GM21381 (cell line): ENCODE measurements around the gene PHAF1.

ENCODE experiments used
- ATAC-seq: cut with Tn5 transposase; IDR thresholded peaks from one replicate; pipeline ENCODE4 v1.9.1; 2021; ENCODE audit warnings: mild to moderate bottlenecking, moderate library complexity; ENCODE audit not compliant: unreplicated experiment

The PHAF1 gene

DNA sequence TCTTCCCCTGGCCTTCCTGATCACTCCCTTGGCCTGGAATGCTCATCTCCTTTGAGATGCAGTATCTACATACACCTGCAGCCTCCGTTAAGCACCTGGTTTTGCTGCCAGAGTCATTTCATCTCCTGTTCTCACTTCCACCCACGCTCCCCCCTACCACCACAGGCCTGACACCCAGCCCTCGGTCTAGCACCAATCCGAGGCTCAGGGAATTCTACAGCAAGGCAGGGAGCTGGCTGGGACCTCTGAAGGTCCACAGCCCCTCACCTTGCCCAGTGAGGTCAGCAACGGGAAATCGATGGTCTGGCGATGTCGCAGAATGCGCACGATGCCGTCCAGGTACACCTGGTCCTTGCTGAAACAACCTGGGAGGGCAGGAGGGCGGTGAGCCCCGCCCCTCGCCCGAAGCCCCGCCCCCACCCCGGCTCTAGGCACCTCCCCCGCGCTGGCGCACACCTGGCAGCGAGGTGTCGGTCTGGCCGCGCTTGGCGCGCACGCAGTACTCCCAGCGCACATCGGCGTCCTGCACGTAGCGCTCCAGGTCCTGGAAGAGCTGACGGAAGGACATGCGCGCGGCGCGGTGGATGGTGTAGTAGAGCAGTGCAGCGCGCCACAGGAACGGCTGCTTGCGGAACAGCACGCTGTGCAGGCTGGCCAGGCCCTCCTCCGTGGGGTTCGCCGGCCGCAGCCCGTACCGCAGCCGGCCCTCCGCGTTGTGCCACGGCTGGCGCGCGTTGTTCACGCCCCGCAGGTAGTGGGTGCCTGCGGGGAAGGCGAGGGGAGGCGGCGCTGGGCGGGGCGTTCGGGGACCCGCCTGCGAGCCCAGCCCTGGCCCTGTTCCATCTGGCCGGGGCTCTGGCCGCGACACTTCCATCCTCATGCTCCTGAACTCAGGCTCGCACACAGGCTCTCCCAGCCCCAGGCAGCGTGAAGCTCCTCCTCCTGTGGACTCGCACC is 68.3 kb downstream of the PHAF1 start:
- ATAC-seq, result no peak

GRCh38 chr16:67179421-67180080 is 69.8 kb downstream of the PHAF1 start:
- no peak for ATAC-seq

DNA sequence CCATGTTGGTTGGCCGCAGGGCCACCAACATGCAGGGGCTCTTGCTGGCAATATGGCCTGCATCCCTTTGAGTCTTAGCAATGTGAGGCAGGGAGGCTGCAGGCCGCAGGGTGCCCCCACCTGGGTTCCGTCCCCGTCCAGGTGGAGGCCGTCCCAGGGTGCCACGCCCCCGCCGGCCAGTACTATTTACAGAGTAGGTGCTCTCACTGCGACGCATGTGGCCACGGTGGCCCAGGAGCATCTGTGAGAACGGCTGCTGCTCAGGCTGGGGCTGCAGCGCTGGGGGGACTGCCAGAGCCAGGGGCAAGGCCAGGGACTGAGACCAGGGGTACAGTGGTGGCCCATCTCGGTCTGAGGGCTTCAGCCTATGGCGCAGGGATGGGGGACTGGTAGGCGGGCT is 70.4 kb downstream of the PHAF1 start:
- no peak for ATAC-seq

DNA sequence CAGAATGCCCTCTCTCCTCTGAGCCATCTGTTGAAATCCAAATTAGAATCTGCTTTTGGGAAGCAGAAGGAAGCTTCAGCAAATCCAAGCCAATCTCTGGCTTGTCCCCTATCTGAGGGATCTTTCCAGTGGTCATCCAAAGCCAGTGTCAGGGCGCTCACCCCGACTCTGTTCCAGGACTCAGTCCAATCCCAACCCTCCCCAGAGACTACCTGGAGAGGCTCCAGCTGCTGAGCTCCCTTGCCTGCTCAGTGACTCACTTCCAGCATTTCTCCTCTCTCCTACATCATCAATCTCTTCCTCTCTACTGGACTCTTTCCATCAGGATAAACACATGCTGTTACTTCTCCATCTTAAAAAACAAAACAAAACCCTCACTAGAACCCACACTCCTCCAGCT is 71.6 kb downstream of the PHAF1 start:
- ATAC-seq, result no peak

DNA sequence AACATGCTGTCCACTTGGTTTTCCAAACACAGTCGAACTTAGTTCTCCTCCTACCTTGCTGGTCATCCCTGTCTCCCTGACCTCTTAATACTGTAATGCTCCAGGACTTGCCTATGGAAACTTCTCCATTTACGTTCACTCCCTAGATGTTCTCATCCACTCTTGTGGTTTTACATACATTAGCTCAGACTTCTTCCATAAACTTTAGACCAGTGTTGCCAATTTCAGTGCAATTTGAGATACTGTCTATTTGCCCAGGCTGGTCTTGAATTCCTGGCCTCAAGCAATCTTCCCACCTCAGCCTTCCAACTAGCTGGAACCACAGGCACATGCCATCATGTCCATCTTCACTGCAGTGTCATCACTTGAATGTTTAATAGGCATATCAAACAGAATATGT is 72.5 kb downstream of the PHAF1 start:
- no peak for ATAC-seq

- ATAC-seq, result no peak
These were observed 73.5 kb downstream of the PHAF1 start for GRCh38 chr16:67183284-67183626.

GRCh38 chr16:67183627-67184452 is 74.1 kb downstream of the PHAF1 start, which contains the start of gene MATCAP1:
Gene MATCAP1, minus strand, starts transcription at chr16:67183963. Its CDS starts 3,353 bp downstream, at chr16:67180610.
- peak; percentile 92 for ATAC-seq

DNA sequence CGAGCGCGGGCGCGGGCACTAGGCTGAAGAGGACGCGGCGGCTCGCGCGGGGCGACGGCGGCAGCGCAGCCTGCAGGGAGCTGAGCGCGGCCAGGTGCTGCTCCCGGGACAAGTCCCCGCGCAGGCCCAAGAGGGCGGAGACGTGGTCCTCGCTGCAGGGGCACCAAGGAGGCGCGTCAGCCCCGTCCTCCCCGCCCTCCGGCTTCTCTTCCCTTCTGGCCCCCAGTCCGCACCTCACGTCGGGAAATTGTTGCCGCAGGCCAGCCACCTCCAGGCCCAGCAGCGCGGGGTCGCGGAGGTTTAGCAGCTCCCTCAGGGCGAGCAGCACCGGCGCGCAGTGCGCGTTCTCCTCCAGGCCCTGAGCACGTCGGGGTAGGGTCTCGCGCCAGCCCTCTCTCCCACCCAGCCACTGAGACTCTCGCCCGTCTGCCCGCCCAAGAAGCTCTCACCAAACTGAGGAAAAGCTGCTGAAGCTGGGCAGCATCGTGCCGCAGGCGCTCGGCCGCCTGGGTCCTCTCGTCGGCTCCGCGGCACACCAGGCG is 74.8 kb downstream of the PHAF1 start:
- ATAC-seq, result no peak

DNA sequence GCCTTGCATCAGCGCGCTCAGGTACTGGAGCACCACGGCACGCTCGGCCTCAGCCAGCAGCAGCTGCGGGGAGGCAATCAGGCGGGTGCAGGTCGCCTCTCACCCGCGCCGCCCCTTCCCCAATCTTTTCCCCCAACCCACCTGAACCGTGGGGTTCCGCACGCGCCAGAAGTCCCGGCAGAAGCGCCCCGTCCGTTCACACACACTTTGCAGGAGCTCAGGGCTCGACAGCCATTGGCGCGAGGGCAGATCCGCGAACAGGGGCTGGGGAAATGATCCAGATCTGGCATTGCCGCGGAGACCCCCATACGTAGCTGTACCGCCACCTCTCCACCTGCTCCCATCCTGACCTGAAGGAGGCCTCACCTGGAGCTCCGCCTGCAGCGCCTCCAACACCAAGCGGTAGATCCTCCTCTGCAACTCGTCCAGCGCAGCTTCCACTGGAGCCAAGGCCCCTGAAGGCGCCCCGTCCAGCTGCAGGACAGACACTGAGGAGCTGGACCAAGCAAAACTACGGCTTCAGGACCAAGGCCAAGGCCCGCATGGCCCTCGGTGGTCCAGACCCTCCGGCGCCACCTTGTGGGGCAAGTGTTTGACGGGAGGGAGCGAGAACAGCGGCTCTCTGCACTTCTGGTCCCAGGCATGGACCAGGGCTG is 75.4 kb downstream of the PHAF1 start:
- no peak for ATAC-seq

GRCh38 chr16:67185651-67186134 is 76.0 kb downstream of the PHAF1 start:
- no peak for ATAC-seq

DNA sequence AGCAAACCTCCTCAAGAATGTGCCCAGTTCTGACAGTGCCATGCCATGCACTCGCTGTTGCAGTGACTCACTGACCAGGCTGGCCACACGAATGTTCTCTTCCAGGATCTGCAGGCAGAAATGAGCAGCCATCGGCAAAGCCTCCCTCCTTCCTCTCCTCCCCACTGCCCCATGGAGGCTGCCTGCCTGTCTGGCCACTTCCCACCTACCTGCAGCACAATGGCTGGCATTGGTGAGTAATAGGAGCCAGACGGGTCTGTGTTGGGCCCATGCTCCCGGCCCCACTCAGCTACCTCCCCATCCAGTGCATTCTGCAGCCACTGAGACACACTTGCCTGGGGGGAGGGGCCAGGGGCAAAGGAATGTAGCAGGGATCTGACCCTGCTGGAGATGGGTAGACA is 76.8 kb downstream of the PHAF1 start:
- ATAC-seq, result no peak

DNA sequence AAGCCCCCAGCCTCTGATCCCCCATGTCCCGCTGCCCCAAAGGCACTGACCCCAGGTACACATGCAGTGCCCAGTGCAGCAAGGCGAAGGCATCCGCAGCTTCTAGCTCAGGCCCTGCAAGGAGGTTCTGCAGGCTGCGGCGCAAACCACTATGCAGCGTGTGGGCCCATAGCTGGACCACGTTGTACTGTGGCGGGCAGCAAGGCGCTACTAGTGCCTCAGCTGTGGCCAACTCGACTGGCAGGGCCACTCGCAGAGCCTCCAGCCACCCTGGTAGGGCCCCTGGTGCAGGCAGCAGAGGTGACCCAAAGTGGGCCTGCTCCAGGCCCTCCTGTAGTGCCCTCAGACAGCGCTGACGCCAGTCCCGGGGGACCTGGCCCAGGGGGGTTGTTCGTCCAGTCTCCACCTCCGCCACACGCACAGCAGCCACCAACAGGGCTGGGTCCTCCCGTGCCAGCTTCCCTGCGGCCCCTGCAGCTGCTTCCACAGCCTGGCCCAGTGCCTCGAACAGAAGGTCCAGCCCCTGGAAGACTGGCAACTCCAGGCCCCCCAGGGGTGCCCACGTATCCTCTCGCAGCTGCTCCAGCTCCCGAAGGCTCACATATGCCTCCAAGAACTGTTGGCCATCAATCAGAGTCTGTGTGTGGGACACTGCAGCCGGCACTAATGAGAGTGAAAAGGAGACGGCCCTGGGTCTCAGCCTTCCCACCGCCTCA is 77.6 kb downstream of the PHAF1 start:
- ATAC-seq, result no peak

- ATAC-seq, result no peak
These were observed 78.6 kb downstream of the PHAF1 start for GRCh38 chr16:67188323-67188722.

DNA sequence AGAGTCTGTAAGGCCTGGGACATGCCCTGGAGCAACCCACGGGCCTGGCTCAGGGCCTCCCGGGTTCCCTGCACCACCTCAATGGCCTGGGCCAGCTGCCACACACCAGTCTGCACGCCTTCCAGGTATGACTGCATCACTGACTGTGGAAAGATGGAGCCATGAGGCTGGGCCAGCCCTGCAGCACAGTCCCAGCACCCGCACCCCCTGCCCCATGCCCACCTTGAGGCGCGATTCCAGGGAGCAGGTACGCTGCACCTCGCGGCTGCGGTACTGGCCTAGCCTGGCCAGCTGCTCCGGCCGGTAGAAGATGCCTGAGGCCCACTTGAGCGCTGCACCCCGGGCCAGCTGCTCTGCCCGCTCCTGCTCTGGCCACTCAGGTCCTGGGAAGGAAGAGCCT is 79.1 kb downstream of the PHAF1 start:
- no peak for ATAC-seq

GRCh38 chr16:67190041-67190440 is 80.3 kb downstream of the PHAF1 start, which contains the start of gene EXOC3L1:
Gene EXOC3L1, minus strand, starts transcription at chr16:67190136. Its CDS starts 460 bp downstream, at chr16:67189676.
- ATAC-seq, result no peak

- no peak for ATAC-seq
These were observed 81.0 kb downstream of the PHAF1 start for GRCh38 chr16:67190448-67191399.

DNA sequence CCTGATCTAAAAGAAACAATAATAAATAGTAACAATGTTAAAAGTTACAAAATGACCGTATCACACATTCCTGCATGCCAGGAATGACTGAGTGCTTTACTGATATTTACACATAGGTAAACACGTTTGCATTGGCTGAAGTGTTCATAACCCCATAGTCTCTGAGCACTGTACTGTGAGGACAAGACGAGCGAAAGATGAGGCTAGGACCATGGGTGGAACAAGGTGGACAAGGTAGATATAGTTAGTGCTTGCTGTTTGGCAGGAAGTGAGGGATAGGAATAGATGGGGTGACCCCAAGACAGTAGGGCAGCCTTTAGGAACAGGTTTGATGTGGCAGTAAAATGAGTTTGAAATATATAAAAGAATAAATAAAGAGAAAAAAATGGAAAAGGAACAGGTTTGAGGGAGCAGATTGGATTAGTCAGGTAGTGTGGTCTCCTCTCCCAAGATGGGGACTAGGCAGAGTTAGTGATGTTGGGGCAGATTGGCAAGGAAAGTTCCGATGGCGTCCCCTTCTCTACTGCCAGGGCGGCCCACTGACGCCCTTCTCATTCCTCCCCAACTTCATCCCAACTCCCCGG is 81.8 kb downstream of the PHAF1 start:
- no peak for ATAC-seq
